Measurements from ENCODE around the gene KLK2. TPM values are rescaled to one million over a fixed set of nuclear protein-coding genes. Genes with fewer than 3 reads are reported as not detected.

Gene KLK2
- total RNA-seq, 1 experiment from 2014 or later, result not detected

DNA sequence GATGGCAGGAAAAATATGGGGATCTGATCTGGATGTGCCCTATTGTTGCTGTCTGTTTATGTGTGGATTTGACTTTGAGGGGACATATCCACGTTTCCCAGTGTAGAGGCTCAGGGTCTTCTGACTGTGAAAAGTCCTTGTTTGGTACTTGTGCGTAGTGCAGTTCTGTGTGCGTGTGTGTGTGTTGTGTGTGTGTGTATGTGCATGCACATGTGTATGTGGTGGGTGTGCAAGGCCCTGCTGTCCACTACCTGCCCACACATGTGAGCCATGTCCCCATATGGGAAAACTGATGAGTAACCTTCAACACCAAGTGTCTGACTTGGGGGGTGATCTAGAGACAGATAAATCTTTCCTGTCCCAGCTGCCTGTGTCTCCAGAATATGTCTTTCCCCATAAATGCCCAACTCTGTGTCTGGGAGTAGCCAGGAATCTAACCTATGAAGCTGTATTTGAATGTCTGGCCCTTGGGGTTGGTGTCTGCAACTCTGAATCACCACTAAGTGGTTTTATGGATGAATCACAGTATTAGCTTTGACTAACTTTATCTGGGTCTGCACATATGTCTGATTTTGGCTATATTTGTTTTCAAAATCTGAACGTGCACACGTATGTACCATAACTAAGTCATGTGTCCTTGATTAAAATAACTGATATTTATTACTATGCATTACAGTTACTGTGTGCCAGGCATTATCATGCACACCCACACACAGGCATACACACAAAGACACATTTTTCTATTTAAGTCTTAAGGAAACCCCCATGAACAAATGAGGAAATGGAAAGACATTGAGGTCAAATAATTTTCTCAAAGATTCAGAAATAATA, 17.4 kb downstream of the KLK2 start:
- H3K9me2 ChIP-seq (ENCODE audit: insufficient read depth), result no peaks in the 10 kb centered on the region
- ATAC-seq, result no peak
- intact Hi-C loops (cut with micrococcal nuclease), result no loop called here
- H3K4me1 ChIP-seq (ENCODE audit: control insufficient read depth in 1 of 2, insufficient read depth in 2 of 2, low read length in 2 of 2), result no peaks in the 10 kb centered on the region; a peak in 1 of 4 replicates
- H2AFZ ChIP-seq (ENCODE audit: low read depth, low read length, poor library complexity, severe bottlenecking), result no peak overlapping the region
- POLR2A ChIA-PET, result no interaction called here
- H3K9me3 ChIP-seq (ENCODE audit: control insufficient read depth in 1 of 2, insufficient read depth in 1 of 2, low read depth in 1 of 2, low read length in 2 of 2), result no peaks in the 10 kb centered on the region
- H3K4me3 ChIP-seq (replicated peaks in 1 of 2; ENCODE audit: low read depth in 1 of 2, low read length in 2 of 2), result no peak overlapping the region
- TF ChIP-seq YY1 (IDR thresholded peaks at IDR 0.05; ENCODE audit: extremely low read depth, insufficient replicate concordance, low read depth, low read length) (no peak), JUND (IDR thresholded peaks at IDR 0.05) (no peak), POLR2A (IDR thresholded peaks at IDR 0.05; ENCODE audit: borderline replicate concordance, extremely low read depth, insufficient read depth, insufficient read length) (no peak), ZFX (IDR thresholded peaks at IDR 0.05) (no peak), ELF1 (IDR thresholded peaks at IDR 0.05; ENCODE audit: borderline replicate concordance, low read depth) (no peak), CBX3 (IDR thresholded peaks at IDR 0.05; ENCODE audit: low read depth) (no peak), RAD21 (IDR thresholded peaks at IDR 0.05; ENCODE audit: low read depth) (no peak), EGR1 (IDR thresholded peaks at IDR 0.05; ENCODE audit: low read depth) (no peak), SIN3A (IDR thresholded peaks at IDR 0.05; ENCODE audit: low read depth) (no peak), ZNF274 (IDR thresholded peaks at IDR 0.05; ENCODE audit: low read depth, low read length) (no peak), CEBPB (IDR thresholded peaks at IDR 0.05; ENCODE audit: low read depth) (no peak), EZH2phosphoT487 (IDR thresholded peaks at IDR 0.05; ENCODE audit: borderline replicate concordance) (no peak), SRF (IDR thresholded peaks at IDR 0.05; ENCODE audit: low read depth) (no peak), TCF7L2 (IDR thresholded peaks at IDR 0.05; ENCODE audit: borderline replicate concordance, extremely low read depth, insufficient read depth, insufficient read length) (no peak)
- TF ChIP-seq, protein P1, sequence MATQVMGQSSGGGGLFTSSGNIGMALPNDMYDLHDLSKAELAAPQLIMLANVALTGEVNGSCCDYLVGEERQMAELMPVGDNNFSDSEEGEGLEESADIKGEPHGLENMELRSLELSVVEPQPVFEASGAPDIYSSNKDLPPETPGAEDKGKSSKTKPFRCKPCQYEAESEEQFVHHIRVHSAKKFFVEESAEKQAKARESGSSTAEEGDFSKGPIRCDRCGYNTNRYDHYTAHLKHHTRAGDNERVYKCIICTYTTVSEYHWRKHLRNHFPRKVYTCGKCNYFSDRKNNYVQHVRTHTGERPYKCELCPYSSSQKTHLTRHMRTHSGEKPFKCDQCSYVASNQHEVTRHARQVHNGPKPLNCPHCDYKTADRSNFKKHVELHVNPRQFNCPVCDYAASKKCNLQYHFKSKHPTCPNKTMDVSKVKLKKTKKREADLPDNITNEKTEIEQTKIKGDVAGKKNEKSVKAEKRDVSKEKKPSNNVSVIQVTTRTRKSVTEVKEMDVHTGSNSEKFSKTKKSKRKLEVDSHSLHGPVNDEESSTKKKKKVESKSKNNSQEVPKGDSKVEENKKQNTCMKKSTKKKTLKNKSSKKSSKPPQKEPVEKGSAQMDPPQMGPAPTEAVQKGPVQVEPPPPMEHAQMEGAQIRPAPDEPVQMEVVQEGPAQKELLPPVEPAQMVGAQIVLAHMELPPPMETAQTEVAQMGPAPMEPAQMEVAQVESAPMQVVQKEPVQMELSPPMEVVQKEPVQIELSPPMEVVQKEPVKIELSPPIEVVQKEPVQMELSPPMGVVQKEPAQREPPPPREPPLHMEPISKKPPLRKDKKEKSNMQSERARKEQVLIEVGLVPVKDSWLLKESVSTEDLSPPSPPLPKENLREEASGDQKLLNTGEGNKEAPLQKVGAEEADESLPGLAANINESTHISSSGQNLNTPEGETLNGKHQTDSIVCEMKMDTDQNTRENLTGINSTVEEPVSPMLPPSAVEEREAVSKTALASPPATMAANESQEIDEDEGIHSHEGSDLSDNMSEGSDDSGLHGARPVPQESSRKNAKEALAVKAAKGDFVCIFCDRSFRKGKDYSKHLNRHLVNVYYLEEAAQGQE (IDR thresholded peaks at IDR 0.05; ENCODE audit: low read depth), result no peak
- TF ChIP-seq, protein P2, sequence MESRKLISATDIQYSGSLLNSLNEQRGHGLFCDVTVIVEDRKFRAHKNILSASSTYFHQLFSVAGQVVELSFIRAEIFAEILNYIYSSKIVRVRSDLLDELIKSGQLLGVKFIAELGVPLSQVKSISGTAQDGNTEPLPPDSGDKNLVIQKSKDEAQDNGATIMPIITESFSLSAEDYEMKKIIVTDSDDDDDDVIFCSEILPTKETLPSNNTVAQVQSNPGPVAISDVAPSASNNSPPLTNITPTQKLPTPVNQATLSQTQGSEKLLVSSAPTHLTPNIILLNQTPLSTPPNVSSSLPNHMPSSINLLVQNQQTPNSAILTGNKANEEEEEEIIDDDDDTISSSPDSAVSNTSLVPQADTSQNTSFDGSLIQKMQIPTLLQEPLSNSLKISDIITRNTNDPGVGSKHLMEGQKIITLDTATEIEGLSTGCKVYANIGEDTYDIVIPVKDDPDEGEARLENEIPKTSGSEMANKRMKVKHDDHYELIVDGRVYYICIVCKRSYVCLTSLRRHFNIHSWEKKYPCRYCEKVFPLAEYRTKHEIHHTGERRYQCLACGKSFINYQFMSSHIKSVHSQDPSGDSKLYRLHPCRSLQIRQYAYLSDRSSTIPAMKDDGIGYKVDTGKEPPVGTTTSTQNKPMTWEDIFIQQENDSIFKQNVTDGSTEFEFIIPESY (IDR thresholded peaks at IDR 0.05; ENCODE audit: extremely low read depth, insufficient replicate concordance, low read length), result no peak
- TF ChIP-seq, protein P3, sequence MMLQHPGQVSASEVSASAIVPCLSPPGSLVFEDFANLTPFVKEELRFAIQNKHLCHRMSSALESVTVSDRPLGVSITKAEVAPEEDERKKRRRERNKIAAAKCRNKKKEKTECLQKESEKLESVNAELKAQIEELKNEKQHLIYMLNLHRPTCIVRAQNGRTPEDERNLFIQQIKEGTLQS (IDR thresholded peaks at IDR 0.05), result no peak
- TF ChIP-seq, protein P4, sequence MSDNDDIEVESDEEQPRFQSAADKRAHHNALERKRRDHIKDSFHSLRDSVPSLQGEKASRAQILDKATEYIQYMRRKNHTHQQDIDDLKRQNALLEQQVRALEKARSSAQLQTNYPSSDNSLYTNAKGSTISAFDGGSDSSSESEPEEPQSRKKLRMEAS (IDR thresholded peaks at IDR 0.05), result no peak
- no peak overlapping the region for H3K27ac ChIP-seq (ENCODE audit: low read depth, low read length)
- H4K20me1 ChIP-seq (ENCODE audit: insufficient read depth), result no peaks in the 10 kb centered on the region
- no peak overlapping the region for H3K9ac ChIP-seq (ENCODE audit: low read length)
- H3K36me3 ChIP-seq (ENCODE audit: control insufficient read depth in 1 of 2, insufficient read depth in 2 of 2, low read length in 2 of 2), result no peaks in the 10 kb centered on the region
- H3K27me3 ChIP-seq (ENCODE audit: insufficient read depth, low read length), result peaks cover 19% of the 10 kb centered on the region; the same call in 1 of the 2 replicates
- H3K79me2 ChIP-seq (ENCODE audit: insufficient read depth, low read length), result no peaks in the 10 kb centered on the region
- CTCF ChIA-PET, result no interaction called here
- no TSS peak for BruUV-seq (replicated peaks)
- DNase-seq (ENCODE audit: low read depth, low spot score), result no peak
- H3K4me2 ChIP-seq (ENCODE audit: low read length), result no peak overlapping the region
- RAD21 ChIA-PET (ENCODE audit: low non-redundant PET in 1 of 2, low total read pairs in 2 of 2, uncharacterized antibody in 2 of 2, unreplicated experiment in 2 of 2), result no interaction called here

Measured in HCT116 (cell line).